HS-5 (cell line): ENCODE results near the gene STUM.
"Not testable (repeated sequence)": the region's sequence is repeated elsewhere in the genome, so short reads cannot be mapped to it uniquely, and the experiment has no call there.

Experiments
- DNase-seq: peaks from one replicate; pipeline ENCODE4 v3.0.0-alpha.2; 2012; ENCODE audit warnings: low read depth

Gene STUM

GRCh38 chr1:226627050-226627755 lies 78.6 kb downstream of the STUM start:
- no peak for DNase-seq

GRCh38 chr1:226627924-226628611 lies 79.5 kb downstream of the STUM start:
- DNase-seq = no peak

- no peak for DNase-seq
Measured at GRCh38 chr1:226628612-226629155, 80.1 kb downstream of the STUM start.

GRCh38 chr1:226629210-226629895 lies 80.8 kb downstream of the STUM start:
- no peak for DNase-seq

GRCh38 chr1:226629896-226630550 lies 81.5 kb downstream of the STUM start:
- DNase-seq = no peak

- DNase-seq = no peak
Measured at GRCh38 chr1:226630592-226630991, 82.0 kb downstream of the STUM start.

- no peak for DNase-seq
Measured at GRCh38 chr1:226631229-226632000, 82.9 kb downstream of the STUM start.

- no peak for DNase-seq
Measured at GRCh38 chr1:226632169-226632879, 83.8 kb downstream of the STUM start.

GRCh38 chr1:226632922-226633351 lies 84.4 kb downstream of the STUM start:
- DNase-seq = no peak

- no peak for DNase-seq
Measured at GRCh38 chr1:226633541-226634165, 85.1 kb downstream of the STUM start.

GRCh38 chr1:226634166-226634588 lies 85.6 kb downstream of the STUM start:
- DNase-seq = no peak

GRCh38 chr1:226634611-226635246 lies 86.2 kb downstream of the STUM start:
- no peak for DNase-seq

- no peak for DNase-seq
Measured at GRCh38 chr1:226635456-226635941, 86.9 kb downstream of the STUM start.

GRCh38 chr1:226636847-226637096 lies 88.2 kb downstream of the STUM start:
- DNase-seq = no peak

- DNase-seq = no peak
Measured at GRCh38 chr1:226637147-226637935, 88.8 kb downstream of the STUM start.

GRCh38 chr1:226638001-226638601 lies 89.5 kb downstream of the STUM start:
- DNase-seq = no peak

GRCh38 chr1:226638608-226639007 lies 90.0 kb downstream of the STUM start:
- DNase-seq = no peak

GRCh38 chr1:226639206-226639605 lies 90.6 kb downstream of the STUM start:
- not testable (repeated sequence) for DNase-seq

- no peak for DNase-seq
Measured at GRCh38 chr1:226639631-226640061, 91.1 kb downstream of the STUM start.
